ENCODE data around the gene PTPA.

GRCh38 chr9:129177791-129178567 lies 66.8 kb downstream of the PTPA start, which contains the start of gene IER5L:
- TF ChIP-seq CTCF (IDR thresholded peaks at IDR 0.05 in 2 of 3, conservative IDR thresholded peaks at IDR 0.05 in 1 of 3; ENCODE audit: control insufficient read depth in 2 of 3, extremely low read depth in 1 of 3, insufficient read depth in 1 of 3, low read depth in 3 of 3, low read length in 3 of 3) (no peak), STAT3 (IDR thresholded peaks at IDR 0.05; ENCODE audit: low read depth, low read length) (no peak), ASH2L (IDR thresholded peaks at IDR 0.05; ENCODE audit: borderline replicate concordance, low read depth) (no peak), EZH2 (IDR thresholded peaks at IDR 0.05; ENCODE audit: borderline replicate concordance, control insufficient read depth, low read depth, low read length) (no peak), POLR2A (IDR thresholded peaks at IDR 0.05; ENCODE audit: low read depth, low read length) (peak; percentile 96), REST (IDR thresholded peaks at IDR 0.05; ENCODE audit: low read depth, low read length) (no peak), MTA3 (IDR thresholded peaks at IDR 0.05; ENCODE audit: borderline replicate concordance, low read length) (no peak), NR2C2 (IDR thresholded peaks at IDR 0.05; ENCODE audit: borderline replicate concordance, control insufficient read depth, insufficient read length, low read depth) (no peak)
